GM19468 (cell line): Measurements from ENCODE around the gene ZNF763.
"Not testable (repeated sequence)": the region's sequence is repeated elsewhere in the genome, so short reads cannot be mapped to it uniquely, and the experiment has no call there.

Source experiments
- ATAC-seq: cut with Tn5 transposase; IDR thresholded peaks from one replicate; pipeline ENCODE4 v1.9.1; 2021; ENCODE audit warnings: mild to moderate bottlenecking, moderate library complexity, moderate number of reproducible peaks; ENCODE audit not compliant: unreplicated experiment; ENCODE audit errors: extremely low read depth

Gene ZNF763

GRCh38 chr19:11970174-11970573 is 5.3 kb downstream of the ZNF763 start:
- ATAC-seq = no peak

GRCh38 chr19:11971041-11971440 is 6.2 kb downstream of the ZNF763 start:
- no peak for ATAC-seq

GRCh38 chr19:11973019-11973810 is 8.4 kb downstream of the ZNF763 start:
- ATAC-seq = no peak

GRCh38 chr19:11978492-11979100 is 13.8 kb downstream of the ZNF763 start:
- ATAC-seq = no peak

GRCh38 chr19:11979527-11979926 is 14.7 kb downstream of the ZNF763 start:
- no peak for ATAC-seq

GRCh38 chr19:11982526-11982925 is 17.7 kb downstream of the ZNF763 start:
- no peak for ATAC-seq

GRCh38 chr19:11984986-11985385 is 20.1 kb downstream of the ZNF763 start:
- no peak for ATAC-seq

GRCh38 chr19:11986754-11987153 is 21.9 kb downstream of the ZNF763 start:
- no peak for ATAC-seq

GRCh38 chr19:11987405-11988281 is 22.8 kb downstream of the ZNF763 start:
- peak; percentile 56 for ATAC-seq

GRCh38 chr19:11989112-11989456 is 24.2 kb downstream of the ZNF763 start:
- no peak for ATAC-seq

GRCh38 chr19:11991921-11992320 is 27.1 kb downstream of the ZNF763 start:
- ATAC-seq = not testable (repeated sequence)

- ATAC-seq = no peak
These were observed 30.3 kb downstream of the ZNF763 start for GRCh38 chr19:11995174-11995573.

- ATAC-seq = no peak
These were observed 35.5 kb downstream of the ZNF763 start for GRCh38 chr19:12000152-12000981.

- no peak for ATAC-seq
These were observed 50.3 kb downstream of the ZNF763 start for GRCh38 chr19:12015015-12015752.

GRCh38 chr19:12015753-12016116 is 50.9 kb downstream of the ZNF763 start:
- ATAC-seq = no peak
